CD4-positive, alpha-beta T cell treated with Interleukin-21 for 1 hour (primary cell): ENCODE measurements around the gene RHBDL3.
"Not testable (repeated sequence)": the region's sequence is repeated elsewhere in the genome, so short reads cannot be mapped to it uniquely, and the experiment has no call there.

Source experiments
- DNase-seq: peaks from one replicate; pipeline ENCODE4 v3.0.0-alpha.2; 2020

RHBDL3 gene, protein sequence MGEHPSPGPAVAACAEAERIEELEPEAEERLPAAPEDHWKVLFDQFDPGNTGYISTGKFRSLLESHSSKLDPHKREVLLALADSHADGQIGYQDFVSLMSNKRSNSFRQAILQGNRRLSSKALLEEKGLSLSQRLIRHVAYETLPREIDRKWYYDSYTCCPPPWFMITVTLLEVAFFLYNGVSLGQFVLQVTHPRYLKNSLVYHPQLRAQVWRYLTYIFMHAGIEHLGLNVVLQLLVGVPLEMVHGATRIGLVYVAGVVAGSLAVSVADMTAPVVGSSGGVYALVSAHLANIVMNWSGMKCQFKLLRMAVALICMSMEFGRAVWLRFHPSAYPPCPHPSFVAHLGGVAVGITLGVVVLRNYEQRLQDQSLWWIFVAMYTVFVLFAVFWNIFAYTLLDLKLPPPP

GRCh38 chr17:32265192-32265923 is at the start of gene RHBDL3:
Gene RHBDL3 (plus strand): TSS chr17:32265832. CDS start chr17:32266190, 358 bp downstream.
- peak; percentile 18 for DNase-seq

GRCh38 chr17:32222621-32223020 is 43.0 kb upstream of the RHBDL3 start:
- no peak for DNase-seq

DNA sequence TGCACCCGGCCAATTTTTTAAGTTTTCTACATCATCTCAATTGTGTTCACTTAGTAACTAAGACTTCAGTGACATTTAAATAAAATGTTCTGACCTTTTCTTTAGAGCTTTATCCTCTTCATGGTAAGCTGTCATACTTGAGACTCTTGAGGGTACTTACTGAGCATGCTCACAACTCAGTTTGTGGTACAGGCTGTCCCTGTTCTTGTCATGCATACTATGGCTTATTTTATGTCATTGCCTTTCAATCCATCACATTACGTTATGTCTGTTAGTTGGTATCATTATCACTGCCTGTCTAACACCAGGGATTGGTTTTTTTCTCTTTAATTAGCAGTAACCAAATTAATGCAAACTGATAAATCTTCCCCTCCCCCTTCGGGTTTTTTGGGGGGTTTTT is 41.9 kb upstream of the RHBDL3 start:
- DNase-seq, result no peak

DNA sequence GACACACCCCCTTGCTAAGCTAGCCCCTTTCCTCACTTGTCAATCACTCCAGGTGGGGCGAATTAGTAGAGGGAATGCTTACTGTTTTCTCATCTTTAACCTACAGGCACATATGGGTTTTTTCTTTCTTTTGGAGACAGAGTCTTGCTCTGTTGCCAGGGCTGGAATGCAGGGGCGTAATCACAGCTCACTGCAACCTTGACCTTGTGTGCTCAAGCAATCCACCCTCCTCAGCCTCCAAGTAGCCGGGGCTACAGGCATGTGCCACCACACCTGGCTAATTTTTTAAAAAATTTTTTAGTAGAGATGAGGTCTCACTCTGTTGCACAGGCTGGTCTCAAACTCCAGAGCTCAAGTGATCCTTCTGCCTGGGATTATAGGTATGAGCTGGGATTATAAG is 38.7 kb upstream of the RHBDL3 start:
- DNase-seq, result no peak

GRCh38 chr17:32227910-32228309 is 37.7 kb upstream of the RHBDL3 start:
- DNase-seq, result no peak

GRCh38 chr17:32235588-32235987 is 30.0 kb upstream of the RHBDL3 start:
- DNase-seq, result no peak

DNA sequence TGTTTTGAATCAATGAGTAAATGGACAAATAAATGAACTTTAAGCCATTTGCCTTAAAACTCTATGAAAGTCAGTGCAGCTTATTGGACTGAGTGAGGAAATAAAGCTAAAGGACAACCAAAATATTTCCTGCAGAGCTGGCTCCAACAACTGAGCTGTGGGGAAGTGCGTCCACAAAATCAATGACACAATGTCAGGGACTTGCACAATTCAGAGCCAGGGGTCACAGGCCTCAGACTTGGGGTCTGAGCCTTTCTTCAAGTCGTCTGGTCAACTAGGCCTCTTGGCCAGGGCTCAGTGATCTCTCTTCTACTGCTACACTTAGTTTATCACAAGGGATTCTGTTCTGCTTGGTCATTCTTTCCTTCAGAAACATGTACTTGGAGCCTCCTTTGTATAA is 26.2 kb upstream of the RHBDL3 start:
- DNase-seq, result no peak

GRCh38 chr17:32240750-32241149 is 24.9 kb upstream of the RHBDL3 start:
- no peak for DNase-seq

DNA sequence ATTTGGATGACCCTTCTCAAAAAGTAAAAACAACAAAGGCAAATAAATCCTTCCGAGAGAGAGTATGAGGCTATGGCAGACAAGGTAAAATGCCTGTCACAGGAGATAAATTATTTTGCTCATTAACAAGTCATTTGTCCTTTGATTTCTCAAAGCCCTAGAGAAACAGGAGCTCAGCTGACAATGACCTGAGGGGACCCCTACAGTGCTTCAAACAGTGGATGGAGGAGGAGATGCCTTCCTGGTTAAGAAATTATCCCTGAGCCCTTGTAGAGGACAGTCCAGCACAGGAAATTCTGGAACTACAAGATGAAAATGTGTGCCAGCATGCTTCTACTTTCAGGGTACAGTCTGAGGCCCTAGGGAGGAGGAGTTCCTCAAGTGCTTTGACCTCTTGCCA is 24.0 kb upstream of the RHBDL3 start:
- no peak for DNase-seq

- no peak for DNase-seq
These were observed 16.2 kb upstream of the RHBDL3 start for GRCh38 chr17:32249475-32249874.

GRCh38 chr17:32253117-32253611 is 12.5 kb upstream of the RHBDL3 start:
- DNase-seq, result peak; percentile 67

DNA sequence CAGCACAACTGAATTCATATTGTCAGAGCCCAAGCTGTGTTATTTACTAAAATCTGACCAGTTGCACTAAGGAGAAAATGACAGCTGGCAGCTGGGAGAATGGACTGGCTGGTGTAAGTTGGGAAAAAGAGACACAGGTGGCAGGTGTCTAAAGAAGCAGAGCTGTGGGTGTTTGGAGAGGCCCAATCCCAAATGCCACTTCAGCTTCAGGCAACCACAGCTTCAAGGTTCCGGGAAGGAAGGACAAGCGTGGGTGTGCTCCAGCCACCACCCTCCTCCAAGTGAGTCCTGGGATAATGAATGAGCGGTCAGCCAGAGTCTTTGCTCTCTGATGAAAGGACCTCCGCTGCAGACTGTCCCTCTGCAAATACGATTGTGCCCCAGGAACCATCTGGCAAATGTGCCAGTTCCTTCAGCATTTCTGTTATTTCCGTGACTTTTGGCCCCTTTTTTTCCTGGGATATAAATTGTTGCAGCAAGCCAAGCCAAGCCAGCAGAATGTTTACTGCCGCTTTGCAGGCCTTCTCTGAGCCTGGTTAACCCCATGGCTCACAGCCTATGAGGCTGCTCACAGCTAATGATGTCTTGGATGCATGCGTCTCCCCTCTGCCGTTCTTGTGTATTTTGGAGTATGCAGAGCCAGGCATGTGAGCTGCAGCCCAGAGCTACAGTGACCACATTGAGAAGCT is 9.5 kb upstream of the RHBDL3 start:
- DNase-seq, result no peak

- DNase-seq, result no peak
These were observed 9.0 kb upstream of the RHBDL3 start for GRCh38 chr17:32256701-32257019.

- no peak for DNase-seq
These were observed 7.1 kb upstream of the RHBDL3 start for GRCh38 chr17:32258383-32259140.

- no peak for DNase-seq
These were observed 6.0 kb upstream of the RHBDL3 start for GRCh38 chr17:32259586-32259985.

DNA sequence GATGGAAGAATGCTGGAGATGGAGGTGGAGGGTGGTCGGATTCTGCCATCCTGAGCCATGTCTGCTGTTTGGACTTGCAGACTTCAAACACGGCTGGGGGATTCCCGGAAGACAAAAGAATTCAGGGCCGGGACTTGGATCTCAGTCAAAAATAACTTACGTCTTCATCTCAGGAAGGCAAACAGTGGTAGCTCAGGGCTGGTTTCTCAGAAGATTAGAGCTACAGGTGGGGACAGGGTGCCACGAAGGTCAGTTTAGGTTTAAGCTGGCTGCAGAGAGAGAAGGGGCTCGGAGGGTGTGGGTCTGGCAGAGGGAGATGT is 4.3 kb upstream of the RHBDL3 start:
- DNase-seq, result no peak

GRCh38 chr17:32261936-32262510 is 3.6 kb upstream of the RHBDL3 start:
- DNase-seq, result no peak

- DNase-seq, result not testable (repeated sequence)
These were observed 2.1 kb upstream of the RHBDL3 start for GRCh38 chr17:32263515-32263914.

DNA sequence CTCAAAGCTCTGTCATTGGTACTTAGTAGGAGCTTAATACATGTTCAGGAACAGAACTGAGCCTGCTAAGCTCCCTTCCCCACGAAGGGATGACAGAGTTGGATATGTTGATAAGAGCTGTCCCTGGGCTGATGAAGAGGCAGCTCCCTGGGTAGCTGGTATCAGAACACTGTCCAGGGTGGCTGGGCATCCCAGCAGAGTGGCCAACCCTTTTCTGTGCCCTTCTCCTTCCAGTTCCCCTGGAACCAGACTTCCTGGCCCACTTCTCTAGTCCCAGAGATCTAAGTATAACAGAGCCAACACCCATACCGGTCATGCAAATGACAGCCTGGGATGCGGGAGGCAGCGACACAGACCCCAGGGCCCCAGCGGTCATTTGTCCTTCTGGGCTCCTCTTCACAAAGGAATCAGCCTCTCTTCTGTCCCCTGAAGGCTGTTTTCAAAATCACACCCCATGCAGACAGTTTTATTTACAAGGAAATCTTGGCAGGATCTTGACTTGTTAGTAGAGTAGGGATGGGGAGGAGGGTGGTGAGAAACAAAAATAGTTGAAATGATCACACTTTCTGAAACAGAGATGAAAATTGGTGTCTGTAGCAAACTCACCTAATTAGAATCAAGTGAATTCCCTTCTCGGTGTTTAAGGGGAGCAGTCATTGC is 1.4 kb upstream of the RHBDL3 start:
- no peak for DNase-seq

DNA sequence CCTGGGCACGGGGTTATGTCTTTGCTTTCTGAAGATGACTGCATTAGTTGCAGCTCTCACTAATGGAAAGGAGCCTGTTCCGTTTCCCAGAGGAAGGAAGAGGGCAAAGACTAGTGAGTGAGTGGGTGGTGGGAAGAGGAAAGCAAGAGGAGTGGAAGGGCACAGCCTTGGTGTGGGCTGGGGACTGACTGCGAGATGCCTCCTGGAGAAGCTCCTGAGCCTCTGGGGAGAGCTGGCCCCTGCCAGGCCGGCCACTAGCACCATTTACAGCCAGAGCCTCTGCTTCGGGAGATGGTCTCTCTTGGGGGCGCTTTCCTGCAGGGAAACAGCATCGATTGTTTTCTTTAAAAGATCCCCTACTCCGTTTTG is 825 bp upstream of the RHBDL3 start:
- no peak for DNase-seq

- DNase-seq, result no peak
These were observed 388 bp downstream of the RHBDL3 start for GRCh38 chr17:32266051-32266388.
